Measurements from ENCODE around the gene ZNF208. TPM values are rescaled to one million over a fixed set of nuclear protein-coding genes. Genes with fewer than 3 reads are reported as not detected.
"Not testable (repeated sequence)": the region's sequence is repeated elsewhere in the genome, so short reads cannot be mapped to it uniquely, and the experiment has no call there.

Gene ZNF208
- total and polyA plus RNA-seq, 2 of the 8 experiments (the other 6 are each of a cell fraction or from before 2014, with no cell fraction given) = not detected

GRCh38 chr19:21890017-21890416 lies 120.7 kb downstream of the ZNF208 start:
- H3K79me1 ChIP-seq (ENCODE audit: low read depth, low read length); H4K5ac ChIP-seq (ENCODE audit: insufficient read length, low read depth, low read length); H2BK5ac ChIP-seq (ENCODE audit: low read depth, low read length); H3K4ac ChIP-seq (replicated peaks; ENCODE audit: insufficient read length, low read depth, low read length); H2AK5ac ChIP-seq (ENCODE audit: low read depth, low read length); H3K27me3 ChIP-seq (replicated peaks in 1 of 4; ENCODE audit: control insufficient read depth in 3 of 4, extremely low read depth in 1 of 4, insufficient read depth in 3 of 4, low read length in 3 of 4); H4K20me1 ChIP-seq (replicated peaks in 1 of 2; ENCODE audit: control insufficient read depth in 1 of 2, insufficient read depth in 2 of 2, low read length in 2 of 2); H3K4me2 ChIP-seq (ENCODE audit: insufficient read depth in 1 of 2, low read depth in 2 of 2, low read length in 2 of 2); H3K23me2 ChIP-seq (ENCODE audit: low read depth, low read length); H3K79me2 ChIP-seq (ENCODE audit: control insufficient read depth in 1 of 2, insufficient read depth in 2 of 2, low read length in 2 of 2); FAIRE-seq; H3K4me3 ChIP-seq (ENCODE audit: extremely low read depth in 1 of 4, insufficient read depth in 2 of 4, low read depth in 3 of 4, low read length in 4 of 4); H2BK20ac ChIP-seq (ENCODE audit: low read length); H3K4me1 ChIP-seq (replicated peaks in 1 of 4; ENCODE audit: control insufficient read depth in 3 of 4, insufficient read depth in 4 of 4, low read length in 3 of 4); H2AFZ ChIP-seq (ENCODE audit: low read length); H4K91ac ChIP-seq (replicated peaks; ENCODE audit: insufficient read length, low read length); H3K56ac ChIP-seq (replicated peaks; ENCODE audit: insufficient read length, low read depth, low read length); H2BK12ac ChIP-seq (ENCODE audit: low read depth, low read length); POLR2A ChIA-PET (ENCODE audit: partially characterized antibody); H2BK120ac ChIP-seq (replicated peaks; ENCODE audit: low read depth, low read length); H3K27ac ChIP-seq (ENCODE audit: low read depth, low read length); H2BK15ac ChIP-seq (ENCODE audit: low read length); H3K23ac ChIP-seq (ENCODE audit: insufficient read length); H4K8ac ChIP-seq (ENCODE audit: extremely low read depth, insufficient read depth, low read length); H3K14ac ChIP-seq (ENCODE audit: insufficient read length); H3K18ac ChIP-seq (ENCODE audit: extremely low read depth, low read length); H3K36me3 ChIP-seq (ENCODE audit: control insufficient read depth in 2 of 4, insufficient read depth in 4 of 4, low read length in 3 of 4); H3K9ac ChIP-seq (replicated peaks in 1 of 4; ENCODE audit: extremely low read depth in 1 of 4, low read depth in 3 of 4, low read length in 3 of 4): not testable (repeated sequence)
- WGBS, 2 experiments (ENCODE audit: extremely low coverage in 1 of 2, insufficient coverage in 1 of 2, insufficient read length in 1 of 2, insufficient replicate concordance in 2 of 2, low coverage in 1 of 2, low lambda C conversion rate in 2 of 2, missing lambda C conversion rate in 1 of 2) = 53% methylated on average over 7 of the region's 9 CpGs; no CpG with 5 or more reads in 1 of the 2 experiments
- DNase-seq (ENCODE audit: low read depth in 1 of 2, low spot score in 2 of 2) = peak in 1 of 2 experiments; percentile 44
- TF ChIP-seq RAD21 (IDR thresholded peaks at IDR 0.05 in 1 of 2, conservative IDR thresholded peaks at IDR 0.05 in 1 of 2; ENCODE audit: low read depth in 2 of 2, low read length in 2 of 2) (peak; percentile 26 to 33; a peak in 3 of 4 replicates), CTCF (IDR thresholded peaks at IDR 0.05; ENCODE audit: control extremely low read depth in 1 of 3, insufficient read depth in 1 of 3, low read depth in 1 of 3, low read length in 3 of 3) (peak in 2 of 3 experiments; percentile 5 to 28; a peak in 2 of 4 replicates)
- CTCF ChIA-PET (ENCODE audit: partially characterized antibody) = interaction anchor here (1.4 kb wide), 1 partner anchor 54 kb away, joined by 3 read pairs; the partner anchor contains the start of gene ZNF43
- H3K9me3 ChIP-seq (ENCODE audit: insufficient read depth in 2 of 2, low read depth in 1 of 2, low read length in 1 of 2) = peaks cover 26 to 43% of the 10 kb centered on the region in 2 experiments

All from H1 (cell line).